ENCODE data around the gene KCNH5.

The KCNH5 gene

GRCh38 chr14:63011623-63012022 is 33.6 kb downstream of the KCNH5 start:
- H3K36me3 ChIP-seq (ENCODE audit: low read length) = no peaks in the 10 kb centered on the region
- no peaks in the 10 kb centered on the region for H3K9me3 ChIP-seq (ENCODE audit: insufficient read depth, low read length)
- no peaks in the 10 kb centered on the region for H3K79me2 ChIP-seq (ENCODE audit: insufficient read depth, low read length)
- H4K20me1 ChIP-seq (ENCODE audit: low read depth, low read length) = no peaks in the 10 kb centered on the region
- no peaks in the 10 kb centered on the region for H3K9me2 ChIP-seq (replicated peaks; ENCODE audit: insufficient read depth, low read length)
- no peak overlapping the region for H3K4me2 ChIP-seq (ENCODE audit: low read depth, low read length, poor library complexity, severe bottlenecking)
- H3K4me3 ChIP-seq (ENCODE audit: insufficient read depth, low read length, poor library complexity, severe bottlenecking) = no peak overlapping the region
- H3K9ac ChIP-seq (ENCODE audit: low read length) = no peak overlapping the region
- no peaks in the 10 kb centered on the region for H3K27me3 ChIP-seq (ENCODE audit: low read length)
- TF ChIP-seq EZH2phosphoT487 (conservative IDR thresholded peaks at IDR 0.05; ENCODE audit: low read length) (no peak), CTCF (IDR thresholded peaks at IDR 0.05; ENCODE audit: insufficient read depth, low read length, poor library complexity, severe bottlenecking) (no peak)
- no peak overlapping the region for H3K27ac ChIP-seq (ENCODE audit: low read depth, low read length)
- H2AFZ ChIP-seq (ENCODE audit: low read depth, low read length, severe bottlenecking) = no peak overlapping the region
- no peaks in the 10 kb centered on the region for H3F3A ChIP-seq (ENCODE audit: insufficient read depth)

- Histone ChIP-seq H3K27me3 (ENCODE audit: low read length) (no peaks in the 10 kb centered on the region; the same call in 1 of the 2 replicates), H3F3A (ENCODE audit: insufficient read depth) (no peaks in the 10 kb centered on the region), H3K36me3 (ENCODE audit: low read length) (no peaks in the 10 kb centered on the region), H2AFZ (ENCODE audit: low read depth, low read length, severe bottlenecking) (no peak overlapping the region), H3K79me2 (ENCODE audit: insufficient read depth, low read length) (no peaks in the 10 kb centered on the region), H3K9me2 (replicated peaks; ENCODE audit: insufficient read depth, low read length) (no peaks in the 10 kb centered on the region), H4K20me1 (ENCODE audit: low read depth, low read length) (no peaks in the 10 kb centered on the region), H3K4me3 (ENCODE audit: insufficient read depth, low read length, poor library complexity, severe bottlenecking) (no peak overlapping the region), H3K9ac (ENCODE audit: low read length) (no peak overlapping the region), H3K4me2 (ENCODE audit: low read depth, low read length, poor library complexity, severe bottlenecking) (no peak overlapping the region), H3K9me3 (ENCODE audit: insufficient read depth, low read length) (no peaks in the 10 kb centered on the region), H3K27ac (ENCODE audit: low read depth, low read length) (no peak overlapping the region)
- TF ChIP-seq CTCF (IDR thresholded peaks at IDR 0.05; ENCODE audit: insufficient read depth, low read length, poor library complexity, severe bottlenecking) (no peak), EZH2phosphoT487 (conservative IDR thresholded peaks at IDR 0.05; ENCODE audit: low read length) (no peak)
These were observed 35.8 kb downstream of the KCNH5 start for GRCh38 chr14:63009495-63009894.

- H3K9me2 ChIP-seq (replicated peaks; ENCODE audit: insufficient read depth, low read length) = no peaks in the 10 kb centered on the region
- TF ChIP-seq CTCF (IDR thresholded peaks at IDR 0.05; ENCODE audit: insufficient read depth, low read length, poor library complexity, severe bottlenecking) = no peak
- no peak for TF ChIP-seq EZH2phosphoT487 (conservative IDR thresholded peaks at IDR 0.05; ENCODE audit: low read length)
- H3K27ac ChIP-seq (ENCODE audit: low read depth, low read length) = no peak overlapping the region
- no peaks in the 10 kb centered on the region; the same call in 1 of the 2 replicates for H3K27me3 ChIP-seq (ENCODE audit: low read length)
- H3K4me3 ChIP-seq (ENCODE audit: insufficient read depth, low read length, poor library complexity, severe bottlenecking) = no peak overlapping the region
- H3K9ac ChIP-seq (ENCODE audit: low read length) = no peak overlapping the region
- H3K36me3 ChIP-seq (ENCODE audit: low read length) = no peaks in the 10 kb centered on the region
- H4K20me1 ChIP-seq (ENCODE audit: low read depth, low read length) = no peaks in the 10 kb centered on the region
- H3K4me2 ChIP-seq (ENCODE audit: low read depth, low read length, poor library complexity, severe bottlenecking) = no peak overlapping the region
- H3K79me2 ChIP-seq (ENCODE audit: insufficient read depth, low read length) = no peaks in the 10 kb centered on the region
- H2AFZ ChIP-seq (ENCODE audit: low read depth, low read length, severe bottlenecking) = no peak overlapping the region
- H3K9me3 ChIP-seq (ENCODE audit: insufficient read depth, low read length) = no peaks in the 10 kb centered on the region
- H3F3A ChIP-seq (ENCODE audit: insufficient read depth) = no peaks in the 10 kb centered on the region
These were observed 38.7 kb downstream of the KCNH5 start for GRCh38 chr14:63006531-63006930.
